Heart right ventricle (tissue), 16 donors: Measurements from ENCODE around the gene TTLL5. TPM values are rescaled to one million over a fixed set of nuclear protein-coding genes. Genes with fewer than 3 reads are reported as not detected.

Source experiments
- ATAC-seq, 8 donors: fragments of 200-7000 bp; cut with Tn5 transposase; one replicate each; pipeline ENCODE4 v1.9.1; 2020; ENCODE audit warnings: mild to moderate bottlenecking in 8 of 8, moderate library complexity in 8 of 8, moderate number of reproducible peaks in 1 of 8
- DNase-seq, 2 donors: peaks; one replicate each; pipeline ENCODE4 v3.0.0-alpha.2; 2020
- H3K27ac ChIP-seq, 10 donors: fragments of 200-600 bp; sonication (generic) in 2 of 10; one replicate each; pipeline versions ENCODE4 v1.5.0 to v1.8.0; 2020 to 2022; ENCODE audit warnings: mild to moderate bottlenecking in 3 of 10
- H3K27me3 ChIP-seq, 7 donors: fragments of 200-600 bp; one replicate each; pipeline ENCODE4 v1.8.0; 2021 to 2022; ENCODE audit warnings: mild to moderate bottlenecking in 2 of 7
- H3K36me3 ChIP-seq, 9 donors: fragments of 200-600 bp; sonication (generic) in 1 of 9; one replicate each; pipeline versions ENCODE4 v1.5.0 to v1.8.0; 2020 to 2022; ENCODE audit warnings: mild to moderate bottlenecking in 2 of 9
- H3K4me1 ChIP-seq, 9 donors: fragments of 200-600 bp; sonication (generic) in 1 of 9; one replicate each; pipeline versions ENCODE4 v1.5.0 to v1.8.0; 2020 to 2022; ENCODE audit warnings: mild to moderate bottlenecking in 4 of 9
- H3K4me3 ChIP-seq, 10 donors: fragments of 200-600 bp; sonication (generic) in 2 of 10; one replicate each; pipeline versions ENCODE4 v1.5.0 to v1.8.0; 2020 to 2022; ENCODE audit warnings: mild to moderate bottlenecking in 7 of 10, moderate library complexity in 2 of 10
- H3K9me3 ChIP-seq, 11 donors: fragments of 200-600 bp in 10 of 11; sonication (generic) in 2 of 11; one replicate each; pipeline versions ENCODE4 v1.5.0 to v1.8.0; 2013 to 2022; ENCODE audit warnings: mild to moderate bottlenecking in 2 of 11, control low read depth in 1 of 11, moderate library complexity in 1 of 11
- CTCF ChIP-seq, 9 donors: fragments of 200-600 bp; sonication (generic) in 2 of 9; IDR thresholded peaks; one replicate each; pipeline versions ENCODE4 v1.5.0 to v1.8.0; 2021 to 2022; ENCODE audit warnings: antibody characterized with exemption in 9 of 9, mild to moderate bottlenecking in 5 of 9, moderate library complexity in 1 of 9
- WGBS, 2 donors: extraction: QIAGEN DNeasy Blood & Tissue Kit; methylation state at CpG; one replicate each; pipeline ENCODE4 v1.1.7; 2013; ENCODE audit warnings: inconsistent platforms in 1 of 2; 5-methylcytosine and 5-hydroxymethylcytosine counted together
- intact Hi-C, 10 donors: fragments of 100-400 bp; cut with DNase I; formaldehyde crosslinking; loops; one replicate each; pipeline versions ENCODE4 v1.11.1 to v1.14.2; 2022
- polyA plus RNA-seq, 2 donors: library from polyadenylated mRNA; stranded (reverse); fragments of 200-250 nt; gene quantifications; one replicate each; pipeline ENCODE4 v1.2.3, GENCODE V29; 2013
- total RNA-seq, 10 donors: library from RNA; stranded (reverse); fragmentation: NEBNext Ultra II Directional in 3 of 10; extraction: Animal tissue kit (Norgen Biotek cat#: 25700) in 3 of 10; gene quantifications; one replicate each; pipeline versions ENCODE4 v1.2.1 to v1.2.4, GENCODE V29; 2021 to 2023
- donor health status: Arrhythmogenic right ventricular cardiomyopathy.
- donor health status: ischemic (EF 13 %, LVEDD 7.1; RV severe dilation, severe dysfunction).
- donor health status: healthy with polysubstance abuse.
- donor health status: DM: no; HTN: yes; CAD: no.
- donor health status: DM: no; HTN: no; CAD: no.
- donor health status: ischemic (EF 25% LVEDD 6.9; RV normal size, moderate dysfunction).
- donor health status: ischemic (EF 25% LVEDD 5.7; RV mildly dilated, moderate dysfunction).
- donor health status: healthy.
- donor health status: DM: yes; HTN: yes; CAD: no.
- donor health status: Ischemic cardiomyopathy.
- donor health status: ischemic (EF 35%, LVEDD 5.7; RV mildly dilated, moderate dysfunction).
- donor health status: nonischemic (EF 11% LVEDD 7.7; RV severe dilation, severe dysfunction).
- donor health status: DM: yes; HTN: yes; CAD: no.
- donor health status: PGD.
- donor health status: ischemic (EF 29% LVEDD 5.4; RV normal size, mild dysfunction).
- donor health status: nonischemic (EF 23%, LVEDD 6.1; RV moderate dilation, normal function).

Gene TTLL5
- total and polyA plus RNA-seq, 12 donors: 5.6 to 24.7 (median 17.6) TPM

- H3K36me3 ChIP-seq: peaks cover 0 to 53% (median 0%) of the 10 kb centered on the region in 9 donors
- no peak for TF ChIP-seq CTCF (IDR thresholded peaks at IDR 0.05)
- H3K9me3 ChIP-seq: no peaks in the 10 kb centered on the region
- DNase-seq (no peak), ATAC-seq (no peak)
- H3K4me3 ChIP-seq: no peak overlapping the region
- intact Hi-C loops: loop anchor here in 1 of 10 donors (1.0 kb wide), 1 partner anchor 18 kb away; no protein-coding TSS in a partner anchor
- WGBS, 2 donors: 95 to 97% methylated on average over 3 of the region's 3 CpGs
- H3K4me1 ChIP-seq: peaks cover 0 to 3% (median 0%) of the 10 kb centered on the region in 9 donors
- H3K27ac ChIP-seq: no peak overlapping the region
- no peaks in the 10 kb centered on the region for H3K27me3 ChIP-seq
Observed at GRCh38 chr14:75732888-75733287, 71.8 kb downstream of the TTLL5 start.

- WGBS, 2 donors: 65% methylated on average over 3 of the region's 3 CpGs
- H3K27ac ChIP-seq: no peak overlapping the region
- no peaks in the 10 kb centered on the region for H3K27me3 ChIP-seq
- H3K9me3 ChIP-seq: no peaks in the 10 kb centered on the region
- H3K4me3 ChIP-seq: no peak overlapping the region
- no peak for TF ChIP-seq CTCF (IDR thresholded peaks at IDR 0.05)
- peaks cover 0 to 7% (median 0%) of the 10 kb centered on the region in 9 donors for H3K4me1 ChIP-seq
- peaks cover 0 to 57% (median 0%) of the 10 kb centered on the region in 9 donors for H3K36me3 ChIP-seq
- DNase-seq: no peak
- ATAC-seq: no peak
- intact Hi-C loops: no loop called here
Observed at GRCh38 chr14:75734854-75735253, 73.8 kb downstream of the TTLL5 start.

- Histone ChIP-seq H3K4me1 (peaks cover 0 to 7% (median 0%) of the 10 kb centered on the region in 9 donors), H3K36me3 (peaks cover 0 to 57% (median 0%) of the 10 kb centered on the region in 9 donors), H3K27ac (no peak overlapping the region), H3K9me3 (no peaks in the 10 kb centered on the region), H3K27me3 (no peaks in the 10 kb centered on the region), H3K4me3 (no peak overlapping the region)
- DNase-seq (no peak), ATAC-seq (no peak)
- intact Hi-C loops: no loop called here
- TF ChIP-seq CTCF (IDR thresholded peaks at IDR 0.05): no peak
Observed at GRCh38 chr14:75736845-75737485, 75.9 kb downstream of the TTLL5 start.

- Histone ChIP-seq H3K27me3 (no peaks in the 10 kb centered on the region), H3K4me1 (peaks cover 0 to 7% (median 0%) of the 10 kb centered on the region in 9 donors), H3K4me3 (no peak overlapping the region), H3K36me3 (peaks cover 0 to 48% (median 0%) of the 10 kb centered on the region in 9 donors), H3K9me3 (no peaks in the 10 kb centered on the region), H3K27ac (peak overlapping the region in 3 of 10 donors; percentile 34 to 53 (median 41))
- 71 to 74% methylated on average over 3 of the region's 3 CpGs for WGBS, 2 donors
- no peak for ATAC-seq
- no peak for DNase-seq
- TF ChIP-seq CTCF (IDR thresholded peaks at IDR 0.05): no peak
- intact Hi-C loops: no loop called here
Observed at GRCh38 chr14:75738192-75738591, 77.1 kb downstream of the TTLL5 start.
